K562 (cell line): ENCODE measurements around the gene EIPR1. TPM values are rescaled to one million over a fixed set of nuclear protein-coding genes. Genes with fewer than 3 reads are reported as not detected.
A peak's percentile ranks its signal among the peaks of the same experiment; 100 is the strongest.

Experiments
- ATAC-seq: fragments of 200-7000 bp; cut with Tn5 transposase; 3 replicates; pipeline ENCODE4 v1.9.1; 2020; ENCODE audit warnings: moderate library complexity
- BruUV-seq: library from RNA; stranded (reverse); fragments of 400-500 nt; replicated peaks from 2 replicates; lab custom pipeline; 2021; lab: Mats Ljungman, UMichigan
- CTCF ChIA-PET: fragments of 300-600 bp; formaldehyde crosslinking; extraction: SDS; loops from one replicate; lab custom pipeline; 2021; ENCODE audit warnings: low intra/inter-chr PET ratio; lab: Yijun Ruan, JAX
- POLR2A ChIA-PET: fragments of 300-600, 350-650 bp; sonication (Branson Sonifier 250); formaldehyde crosslinking; extraction: SDS; loops from one replicate; lab custom pipeline; 2021; ENCODE audit warnings: antibody characterized with exemption, inconsistent platforms; lab: Yijun Ruan, JAX
- DNase-seq, 4 experiments: peaks; one replicate each; pipeline versions ENCODE4 v3.0.0 to v3.0.0-alpha.2; 2011 to 2018; ENCODE audit warnings: low spot score in 3 of 4, mixed read lengths in 3 of 4; ENCODE audit errors: extremely low read depth in 1 of 4
- FAIRE-seq: peaks from 2 replicates; lab custom pipeline; 2011; peaks lifted over from hg19 to GRCh38; lab: Jason Lieb, UNC
- H2AFZ ChIP-seq: 2 replicates; pipeline ENCODE4 v1.6.0; 2011; ENCODE audit warnings: low read depth, low read length, control low read depth, inconsistent platforms
- H3K27ac ChIP-seq: fragments of 200-600 bp; 3 replicates; pipeline ENCODE4 v1.8.0; 2011; ENCODE audit warnings: low read depth, mild to moderate bottlenecking, control low read depth, inconsistent platforms, low read length, moderate library complexity, mixed read lengths; ENCODE audit errors: extremely low read depth
- H3K27me3 ChIP-seq, 2 experiments: fragments of 300-600 bp in 1 of 2; 2 replicates in 1 of 2; 3 replicates in 1 of 2; pipeline versions ENCODE4 v1.6.0 to v1.8.0; 2011; ENCODE audit warnings: inconsistent platforms in 2 of 2, low read length in 2 of 2, mild to moderate bottlenecking in 1 of 2, mixed read lengths in 1 of 2, moderate library complexity in 1 of 2; ENCODE audit not compliant: control insufficient read depth in 2 of 2, insufficient read depth in 2 of 2
- H3K36me3 ChIP-seq: fragments of 300-600 bp; 3 replicates; pipeline ENCODE4 v1.8.0; 2011; ENCODE audit warnings: mild to moderate bottlenecking, low read length, inconsistent platforms; ENCODE audit not compliant: control insufficient read depth, insufficient read depth
- H3K4me1 ChIP-seq, 2 experiments: fragments of 200-600 bp in 1 of 2; replicated peaks in 1 of 2; 2 replicates in 1 of 2; 3 replicates in 1 of 2; pipeline versions ENCODE4 v1.5.1 to v1.8.0; 2011; ENCODE audit warnings: inconsistent platforms in 2 of 2, low read length in 2 of 2, mild to moderate bottlenecking in 1 of 2, mixed read lengths in 1 of 2, moderate library complexity in 1 of 2; ENCODE audit not compliant: control insufficient read depth in 2 of 2, insufficient read depth in 2 of 2
- H3K4me2 ChIP-seq: 2 replicates; pipeline ENCODE4 v1.6.1; 2011; ENCODE audit warnings: low read length, control low read depth, inconsistent platforms, mixed read lengths; ENCODE audit not compliant: insufficient read depth
- H3K4me3 ChIP-seq: fragments of 200-600 bp; sonication (generic), shearing (Covaris generic); 2 replicates; pipeline ENCODE4 v1.5.1; 2016; ENCODE audit warnings: control low read depth, inconsistent platforms
- H3K79me2 ChIP-seq: fragments of 200-600 bp; 3 replicates; pipeline ENCODE4 v1.8.0; 2011; ENCODE audit warnings: low read length, inconsistent platforms; ENCODE audit not compliant: control insufficient read depth, insufficient read depth
- H3K9ac ChIP-seq, 2 experiments: 2 replicates each; pipeline versions ENCODE4 v1.6.0 to v1.6.1; 2011; ENCODE audit warnings: low read depth in 2 of 2, low read length in 2 of 2, control low read depth in 1 of 2, inconsistent platforms in 1 of 2, mild to moderate bottlenecking in 1 of 2, mixed read lengths in 1 of 2; ENCODE audit not compliant: insufficient read depth in 1 of 2
- H3K9me1 ChIP-seq: one replicate; pipeline ENCODE4 v1.6.0; 2011; ENCODE audit warnings: inconsistent platforms, mild to moderate bottlenecking, low read length, moderate library complexity; ENCODE audit not compliant: control insufficient read depth, insufficient read depth
- H3K9me3 ChIP-seq: replicated peaks from 2 replicates; pipeline ENCODE4 v1.5.1; 2011; ENCODE audit warnings: low read depth, low read length, inconsistent platforms; ENCODE audit not compliant: control insufficient read depth, insufficient read depth
- H4K20me1 ChIP-seq: replicated peaks from 2 replicates; pipeline ENCODE4 v1.6.1; 2011; ENCODE audit warnings: low read length, inconsistent platforms, mixed read lengths; ENCODE audit not compliant: control insufficient read depth, insufficient read depth
- E2F4 ChIP-seq: sonication (generic); formaldehyde crosslinking; IDR thresholded peaks from 2 replicates; pipeline ENCODE4 v1.8.0; 2022; ENCODE audit warnings: mild to moderate bottlenecking, low read depth, missing genetic modification reagents
- ERF ChIP-seq: fragments of 450-650 bp; formaldehyde crosslinking; IDR thresholded peaks from 2 replicates; pipeline ENCODE4 v1.4.0; 2020; ENCODE audit warnings: mild to moderate bottlenecking, mixed read lengths
- GTF2B ChIP-seq: IDR thresholded peaks from 2 replicates; pipeline ENCODE4 v1.6.1; 2011; ENCODE audit not compliant: insufficient read length; ENCODE audit errors: extremely low read depth
- HNRNPUL1 ChIP-seq: fragments of 200-400 bp; formaldehyde crosslinking; IDR thresholded peaks from 2 replicates; pipeline ENCODE4 v1.6.1; 2017; ENCODE audit warnings: low read length
- HOXB6 ChIP-seq: fragments of 250-450 bp; sonication (Bioruptor Pico); IDR thresholded peaks from 2 replicates; pipeline ENCODE4 v1.5.1; 2022; ENCODE audit warnings: mild to moderate bottlenecking, borderline replicate concordance
- JUND ChIP-seq, 2 experiments: IDR thresholded peaks; 2 replicates in 1 of 2; 3 replicates in 1 of 2; pipeline ENCODE4 v1.6.1; 2011; ENCODE audit warnings: borderline replicate concordance in 2 of 2, low read depth in 2 of 2, low read length in 2 of 2, improper control_type of control experiment in 1 of 2, missing biosample characterization in 1 of 2, missing genetic modification characterization in 1 of 2, missing genetic modification reagents in 1 of 2
- KAT8 ChIP-seq: fragments of 450-650 bp; IDR thresholded peaks from 2 replicates; pipeline ENCODE4 v1.6.1; 2016; ENCODE audit warnings: low read depth, mild to moderate bottlenecking
- MGA ChIP-seq: fragments of 450-650 bp; IDR thresholded peaks from 2 replicates; pipeline ENCODE4 v1.6.1; 2016; ENCODE audit warnings: mild to moderate bottlenecking, moderate library complexity
- SIRT6 ChIP-seq: IDR thresholded peaks from one replicate; pipeline ENCODE4 v1.6.1; 2012; ENCODE audit warnings: low read depth, mild to moderate bottlenecking, control low read depth, inconsistent platforms, low read length, moderate library complexity
- WGBS: fragments of 100-300 bp; shearing (Covaris generic); methylation state at CpG from one replicate; pipeline ENCODE4 v1.1.6; 2016; ENCODE audit warnings: low coverage, mixed read lengths; ENCODE audit not compliant: insufficient coverage; ENCODE audit errors: missing lambda C conversion rate; 5-methylcytosine and 5-hydroxymethylcytosine counted together
- in situ Hi-C: fragments of 300-500 bp; cut with MboI; formaldehyde crosslinking; loops from 4 replicates; pipeline ENCODE4 v1.15.0; 2018; ENCODE audit warnings: inconsistent platforms, mixed read lengths
- intact Hi-C: fragments of 100-400 bp; cut with micrococcal nuclease; formaldehyde crosslinking; loops from 2 replicates; pipeline ENCODE4 v1.14.2; 2022
- polyA plus RNA-seq, 8 experiments: library from polyadenylated mRNA; depleted of rRNA in 4 of 8; stranded (reverse) in 5 of 8; unstranded in 3 of 8; fragments of >200 nt; fragmentation: Nextera tagmentation in 2 of 8; fragmentation: Illumina TruSeq in 1 of 8; extraction: Ambion mirVana in 2 of 8; extraction: Trizol in 1 of 8; gene quantifications; 2 replicates each; pipeline versions ENCODE4 v1.2.1 to v1.2.3, GENCODE V29; 2011 to 2014; ENCODE audit warnings: inconsistent platforms in 1 of 8, missing spikeins in 1 of 8
- total RNA-seq, 7 experiments: library from RNA; depleted of rRNA in 6 of 7; stranded (reverse); fragments of >200 nt in 6 of 7; fragmentation: Illumina TruSeq in 2 of 7; extraction: Trizol in 2 of 7; gene quantifications; 2 replicates each; pipeline versions ENCODE4 v1.2.1 to v1.2.3, GENCODE V29; 2011 to 2021; ENCODE audit warnings: low replicate concordance in 1 of 7

The EIPR1 gene
- total and polyA plus RNA-seq, 9 of the 15 experiments (the other 6 are each of a cell fraction or from before 2014, with no cell fraction given): 19.9 to 54.4 (median 35.9) TPM

- Histone ChIP-seq H3K4me2 (no peak overlapping the region), H3K79me2 (no peaks in the 10 kb centered on the region), H3K36me3 (peaks cover 43% of the 10 kb centered on the region; the same call in 2 of the 3 replicates), H4K20me1 (no peaks in the 10 kb centered on the region; the same call in 1 of the 2 replicates), H3K9ac (peak overlapping the region in 1 of 2 experiments; percentile 52; a peak in 1 of 4 replicates), H3K4me3 (no peak overlapping the region), H3K4me1 (peaks cover 0 to 7% of the 10 kb centered on the region in 2 experiments; a peak in 2 of 5 replicates), H3K9me3 (no peaks in the 10 kb centered on the region), H3K27ac (no peak overlapping the region), H3K27me3 (no peaks in the 10 kb centered on the region), H3K9me1 (no peaks in the 10 kb centered on the region), H2AFZ (no peak overlapping the region)
- intact Hi-C loops: no loop called here
- WGBS: 72% methylated on average over 12 of the region's 12 CpGs
- FAIRE-seq: no peak
- no peak for DNase-seq
- POLR2A ChIA-PET: no interaction called here
- CTCF ChIA-PET: no interaction called here
- in situ Hi-C loops: no loop called here
- no TSS peak for BruUV-seq
- no peak for ATAC-seq
- TF ChIP-seq E2F4 (CRISPR knock-in tag) (no peak), SIRT6 (no peak), KAT8 (no peak), HNRNPUL1 (no peak), ERF (no peak), MGA (no peak), JUND (IDR thresholded peaks at IDR 0.05; ENCODE audit: borderline replicate concordance, low read depth, low read length) (no peak), JUND (tag; IDR thresholded peaks at IDR 0.05; ENCODE audit: borderline replicate concordance, low read depth, low read length) (no peak), HOXB6 (CRISPR knock-in tag) (no peak), GTF2B (no peak)
Observed at GRCh38 chr2:3197308-3197707, 180.3 kb downstream of the EIPR1 start.
